D721Med (cell line): ENCODE results near the gene CACNA1B.

Experiments used
- DNase-seq: peaks from one replicate; pipeline ENCODE4 v3.0.0; 2011; ENCODE audit warnings: low spot score; ENCODE audit not compliant: insufficient read length
- FAIRE-seq: peaks from 2 replicates; lab custom pipeline; 2011; peaks lifted over from hg19 to GRCh38; lab: Jason Lieb, UNC
- CTCF ChIP-seq: IDR thresholded peaks from 2 replicates; pipeline ENCODE4 v1.5.1; 2012; ENCODE audit warnings: mild to moderate bottlenecking, control low read depth; ENCODE audit not compliant: insufficient read depth; ENCODE audit errors: missing control alignments

CACNA1B gene

GRCh38 chr9:137866226-137867141, 11.1 kb upstream of the CACNA1B start:
- TF ChIP-seq CTCF = no peak
- peak; percentile 9 for DNase-seq
- no peak for FAIRE-seq

- TF ChIP-seq CTCF = no peak
- no peak for FAIRE-seq
Measured at GRCh38 chr9:137870432-137870831, 7.2 kb upstream of the CACNA1B start.

GRCh38 chr9:137872296-137872695, 5.3 kb upstream of the CACNA1B start:
- no peak for DNase-seq
- FAIRE-seq = no peak
- TF ChIP-seq CTCF = no peak

More at GRCh38 chr9:137870432-137870831, 7.2 kb upstream of the CACNA1B start:
- no peak for DNase-seq

DNA sequence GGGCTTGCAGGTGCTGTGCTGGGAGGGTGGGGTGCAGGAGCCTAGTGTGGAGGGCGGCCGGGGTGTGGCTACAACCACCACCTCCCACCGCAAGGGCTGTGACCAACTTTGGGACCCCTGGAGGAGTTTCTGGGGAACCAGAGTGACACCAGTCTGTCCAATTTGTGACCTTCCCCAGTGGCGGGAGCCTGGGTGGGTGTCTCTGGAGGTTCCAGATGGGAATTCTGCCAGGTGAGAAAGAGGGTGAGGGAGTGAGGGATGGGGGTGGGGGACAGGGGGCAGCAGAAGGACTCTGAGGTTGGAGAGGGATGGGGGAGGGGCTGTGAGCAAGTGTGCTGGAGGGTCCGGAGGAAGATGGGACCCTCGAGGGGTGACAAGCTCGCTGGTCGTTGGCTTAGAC, 4.2 kb upstream of the CACNA1B start:
- no peak for TF ChIP-seq CTCF
- no peak for DNase-seq
- no peak for FAIRE-seq

DNA sequence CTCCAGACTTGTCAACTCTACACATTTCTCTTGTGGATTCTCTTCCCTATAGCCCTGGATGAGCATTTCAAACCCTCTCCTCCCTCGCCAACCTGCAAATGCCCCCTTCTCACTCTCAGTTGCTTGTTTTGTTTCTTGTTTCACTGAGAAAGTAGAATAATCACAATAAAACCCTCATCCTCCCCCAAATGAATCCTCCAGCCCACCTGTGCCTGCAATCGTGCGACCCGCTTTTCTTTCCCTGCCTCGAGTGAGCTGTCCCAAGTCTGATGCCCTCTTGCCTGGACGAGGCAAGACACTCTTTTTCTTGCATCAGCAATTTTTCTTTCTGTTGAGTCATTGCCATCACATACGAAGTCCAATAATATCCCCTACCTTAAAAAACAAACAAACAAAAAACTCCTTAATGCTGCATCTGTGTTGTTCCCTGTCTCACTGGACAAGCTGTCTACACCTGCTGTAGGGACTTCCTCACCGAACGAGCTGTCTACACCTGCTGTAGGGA, 3.7 kb upstream of the CACNA1B start:
- no peak for TF ChIP-seq CTCF
- FAIRE-seq (no peak), DNase-seq (no peak)

DNA sequence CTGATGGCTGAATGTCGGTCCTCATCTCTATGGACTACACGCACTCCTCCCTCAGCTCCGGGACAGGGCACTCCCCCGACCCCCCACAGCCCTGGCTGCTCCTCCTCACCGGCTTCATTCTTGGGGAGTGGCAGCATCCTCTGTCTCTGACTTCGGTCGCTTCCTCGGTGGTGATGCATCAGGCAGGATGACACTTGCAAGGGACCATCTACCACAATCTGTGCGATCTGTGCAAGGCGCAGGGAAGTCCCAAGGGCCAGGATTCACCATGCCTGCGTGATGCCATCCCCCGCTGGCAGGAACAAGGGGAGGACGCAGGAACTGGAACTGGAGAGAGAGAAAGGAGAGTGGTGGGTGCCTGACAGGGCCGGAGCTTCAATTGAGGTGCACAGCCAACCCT, 2.2 kb upstream of the CACNA1B start:
- FAIRE-seq = no peak
- no peak for DNase-seq
- TF ChIP-seq CTCF = no peak

DNA sequence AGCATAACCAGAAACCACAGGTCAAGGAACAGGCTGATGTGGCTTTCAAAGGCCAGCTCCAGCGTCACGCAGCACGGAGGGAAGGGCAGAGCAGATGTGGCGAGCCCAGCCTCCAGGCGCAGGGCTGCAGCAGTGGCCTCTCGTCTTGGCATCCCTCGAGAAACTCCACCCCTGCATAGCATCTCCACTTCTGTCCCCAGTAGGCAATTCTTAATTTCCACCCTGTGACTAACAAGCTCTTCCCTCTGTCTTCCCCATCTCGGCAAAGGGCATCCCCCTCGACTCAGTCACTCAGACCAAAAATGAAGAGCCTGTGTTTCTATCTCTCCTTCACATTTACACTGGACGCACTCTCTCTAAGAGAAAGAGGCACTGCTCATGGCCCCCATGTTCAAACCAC, 1.7 kb upstream of the CACNA1B start:
- TF ChIP-seq CTCF = no peak
- FAIRE-seq (no peak), DNase-seq (no peak)
